ENCODE results near the gene DNAH14.
"Not testable (repeated sequence)": the region's sequence is repeated elsewhere in the genome, so short reads cannot be mapped to it uniquely, and the experiment has no call there.

DNAH14 gene

GRCh38 chr1:224922404-224923164 lies 6.9 kb upstream of the DNAH14 start:
- no peak for DNase-seq

GRCh38 chr1:224923726-224924125 lies 5.7 kb upstream of the DNAH14 start:
- DNase-seq: no peak

- DNase-seq: not testable (repeated sequence)
Observed at GRCh38 chr1:224927631-224928030, 1.8 kb upstream of the DNAH14 start.

GRCh38 chr1:224928906-224929305 lies 569 bp upstream of the DNAH14 start:
- DNase-seq: no peak

GRCh38 chr1:224931605-224932004 lies 2.1 kb downstream of the DNAH14 start:
- DNase-seq: no peak

- DNase-seq: no peak
Observed at GRCh38 chr1:224932607-224933249, 3.3 kb downstream of the DNAH14 start.

- DNase-seq: no peak
Observed at GRCh38 chr1:224933584-224933983, 4.1 kb downstream of the DNAH14 start.

- no peak for DNase-seq
Observed at GRCh38 chr1:224938652-224939051, 9.2 kb downstream of the DNAH14 start.

GRCh38 chr1:224939844-224940425 lies 10.5 kb downstream of the DNAH14 start:
- DNase-seq: no peak

GRCh38 chr1:224940735-224941134 lies 11.3 kb downstream of the DNAH14 start:
- DNase-seq: not testable (repeated sequence)

GRCh38 chr1:224945651-224946348 lies 16.3 kb downstream of the DNAH14 start:
- DNase-seq: not testable (repeated sequence)

- DNase-seq: not testable (repeated sequence)
Observed at GRCh38 chr1:224946349-224946691, 16.8 kb downstream of the DNAH14 start.

GRCh38 chr1:224957696-224958095 lies 28.2 kb downstream of the DNAH14 start:
- DNase-seq: no peak

GRCh38 chr1:224958490-224958889 lies 29.0 kb downstream of the DNAH14 start:
- DNase-seq: no peak

- DNase-seq: no peak
Observed at GRCh38 chr1:224959115-224959514, 29.6 kb downstream of the DNAH14 start.

GRCh38 chr1:224959656-224960055 lies 30.2 kb downstream of the DNAH14 start:
- DNase-seq: no peak

- DNase-seq: no peak
Observed at GRCh38 chr1:224980181-224980580, 50.7 kb downstream of the DNAH14 start.

- not testable (repeated sequence) for DNase-seq
Observed at GRCh38 chr1:224981922-224982354, 52.5 kb downstream of the DNAH14 start.

- no peak for DNase-seq
Observed at GRCh38 chr1:224988042-224988441, 58.6 kb downstream of the DNAH14 start.

GRCh38 chr1:224989615-224990014 lies 60.1 kb downstream of the DNAH14 start:
- no peak for DNase-seq

GRCh38 chr1:224991550-224991949 lies 62.1 kb downstream of the DNAH14 start:
- DNase-seq: not testable (repeated sequence)

GRCh38 chr1:224995602-224996001 lies 66.1 kb downstream of the DNAH14 start:
- no peak for DNase-seq

GRCh38 chr1:224996266-224996665 lies 66.8 kb downstream of the DNAH14 start:
- DNase-seq: no peak

GRCh38 chr1:224998185-224998584 lies 68.7 kb downstream of the DNAH14 start:
- DNase-seq: no peak
